ENCODE results near the gene CCDC157. TPM values are rescaled to one million over a fixed set of nuclear protein-coding genes. Genes with fewer than 3 reads are reported as not detected.
"Not testable (repeated sequence)": the region's sequence is repeated elsewhere in the genome, so short reads cannot be mapped to it uniquely, and the experiment has no call there.

Gene CCDC157
- total RNA-seq, 1 donor from 2014 or later, result 3.3 TPM

GRCh38 chr22:30390974-30391691 is 34.3 kb downstream of the CCDC157 start:
- DNase-seq (ENCODE audit: low spot score), result peak; percentile 66

- no peak for DNase-seq (ENCODE audit: low spot score)
These were observed 36.0 kb downstream of the CCDC157 start for GRCh38 chr22:30392661-30393321.

GRCh38 chr22:30393322-30393680 is 36.5 kb downstream of the CCDC157 start:
- no peak for DNase-seq (ENCODE audit: low spot score)

- DNase-seq (ENCODE audit: low spot score), result no peak
These were observed 37.1 kb downstream of the CCDC157 start for GRCh38 chr22:30393885-30394284.

- DNase-seq (ENCODE audit: low spot score), result peak; percentile 64
These were observed 40.3 kb downstream of the CCDC157 start, which contains the start of gene SEC14L2 for GRCh38 chr22:30396871-30397655. SEC14L2 (plus strand) TSS chr22:30397018; CDS start chr22:30397117, 99 bp downstream.

GRCh38 chr22:30397656-30398635 is 41.1 kb downstream of the CCDC157 start:
- no peak for DNase-seq (ENCODE audit: low spot score)

GRCh38 chr22:30398685-30399680 is 42.2 kb downstream of the CCDC157 start:
- no peak for DNase-seq (ENCODE audit: low spot score)

GRCh38 chr22:30399718-30400117 is 42.9 kb downstream of the CCDC157 start:
- DNase-seq (ENCODE audit: low spot score), result no peak

GRCh38 chr22:30400159-30400558 is 43.4 kb downstream of the CCDC157 start:
- no peak for DNase-seq (ENCODE audit: low spot score)

GRCh38 chr22:30401024-30401423 is 44.2 kb downstream of the CCDC157 start:
- not testable (repeated sequence) for DNase-seq (ENCODE audit: low spot score)

GRCh38 chr22:30402028-30402765 is 45.4 kb downstream of the CCDC157 start:
- DNase-seq (ENCODE audit: low spot score), result no peak

GRCh38 chr22:30402766-30403104 is 45.9 kb downstream of the CCDC157 start:
- DNase-seq (ENCODE audit: low spot score), result not testable (repeated sequence)

GRCh38 chr22:30404307-30404706 is 47.5 kb downstream of the CCDC157 start:
- no peak for DNase-seq (ENCODE audit: low spot score)

- no peak for DNase-seq (ENCODE audit: low spot score)
These were observed 48.9 kb downstream of the CCDC157 start for GRCh38 chr22:30405731-30406130.

- no peak for DNase-seq (ENCODE audit: low spot score)
These were observed 49.6 kb downstream of the CCDC157 start for GRCh38 chr22:30406400-30406799.

- DNase-seq (ENCODE audit: low spot score), result no peak
These were observed 51.7 kb downstream of the CCDC157 start for GRCh38 chr22:30408388-30409102.

GRCh38 chr22:30411780-30412179 is 55.0 kb downstream of the CCDC157 start:
- no peak for DNase-seq (ENCODE audit: low spot score)

- no peak for DNase-seq (ENCODE audit: low spot score)
These were observed 56.2 kb downstream of the CCDC157 start for GRCh38 chr22:30413001-30413400.

All from ureter (tissue), 1 donor.